ENCODE results near the gene MPRIP. TPM values are rescaled to one million over a fixed set of nuclear protein-coding genes. Genes with fewer than 3 reads are reported as not detected.

The MPRIP gene
- total RNA-seq, 4 donors from 2014 or later, result 130 to 244 (median 155) TPM

DNA sequence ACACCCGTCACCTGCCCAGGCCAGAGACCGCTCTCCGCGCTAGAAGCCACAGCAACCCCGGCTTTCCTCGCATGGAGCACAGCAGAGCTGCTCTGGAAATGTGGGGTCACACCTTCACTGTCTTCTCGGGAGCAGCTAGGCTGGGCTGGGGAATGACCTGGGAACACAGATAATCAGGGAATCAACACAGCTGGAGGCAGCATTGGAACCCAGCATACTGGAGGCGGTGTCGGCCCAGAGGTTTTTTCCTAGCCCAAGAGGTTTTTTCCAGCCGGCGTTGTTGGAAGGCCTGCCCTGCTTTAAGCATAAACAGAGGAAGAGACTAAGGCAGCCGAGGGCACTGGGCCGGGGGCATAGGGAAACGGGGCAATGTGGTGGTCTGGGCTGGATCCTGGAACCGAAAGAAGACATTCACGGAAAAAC lies 164.7 kb downstream of the MPRIP start:
- whole genome bisulfite sequencing, 2 donors, result 70 to 73% methylated on average over 15 to 16 of the region's 16 CpGs
- Histone ChIP-seq H3K9me3 (no peaks in the 10 kb centered on the region), H3K36me3 (peaks cover 0 to under 1% of the 10 kb centered on the region in 2 donors), H3K4me3 (replicated peaks in 1 of 3) (no peak overlapping the region), H3K27ac (peak overlapping the region; percentile 58 to 84 (median 59)), H3K4me1 (peaks cover 11 to 26% of the 10 kb centered on the region in 2 donors), H3K27me3 (no peaks in the 10 kb centered on the region)
- no peak for DNase-seq
- TF ChIP-seq, protein P1, sequence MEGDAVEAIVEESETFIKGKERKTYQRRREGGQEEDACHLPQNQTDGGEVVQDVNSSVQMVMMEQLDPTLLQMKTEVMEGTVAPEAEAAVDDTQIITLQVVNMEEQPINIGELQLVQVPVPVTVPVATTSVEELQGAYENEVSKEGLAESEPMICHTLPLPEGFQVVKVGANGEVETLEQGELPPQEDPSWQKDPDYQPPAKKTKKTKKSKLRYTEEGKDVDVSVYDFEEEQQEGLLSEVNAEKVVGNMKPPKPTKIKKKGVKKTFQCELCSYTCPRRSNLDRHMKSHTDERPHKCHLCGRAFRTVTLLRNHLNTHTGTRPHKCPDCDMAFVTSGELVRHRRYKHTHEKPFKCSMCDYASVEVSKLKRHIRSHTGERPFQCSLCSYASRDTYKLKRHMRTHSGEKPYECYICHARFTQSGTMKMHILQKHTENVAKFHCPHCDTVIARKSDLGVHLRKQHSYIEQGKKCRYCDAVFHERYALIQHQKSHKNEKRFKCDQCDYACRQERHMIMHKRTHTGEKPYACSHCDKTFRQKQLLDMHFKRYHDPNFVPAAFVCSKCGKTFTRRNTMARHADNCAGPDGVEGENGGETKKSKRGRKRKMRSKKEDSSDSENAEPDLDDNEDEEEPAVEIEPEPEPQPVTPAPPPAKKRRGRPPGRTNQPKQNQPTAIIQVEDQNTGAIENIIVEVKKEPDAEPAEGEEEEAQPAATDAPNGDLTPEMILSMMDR (IDR thresholded peaks at IDR 0.05), result no peak
- TF ChIP-seq POLR2A (IDR thresholded peaks at IDR 0.05), result no peak
- intact Hi-C loops (cut with DNase I), result no loop called here

DNA sequence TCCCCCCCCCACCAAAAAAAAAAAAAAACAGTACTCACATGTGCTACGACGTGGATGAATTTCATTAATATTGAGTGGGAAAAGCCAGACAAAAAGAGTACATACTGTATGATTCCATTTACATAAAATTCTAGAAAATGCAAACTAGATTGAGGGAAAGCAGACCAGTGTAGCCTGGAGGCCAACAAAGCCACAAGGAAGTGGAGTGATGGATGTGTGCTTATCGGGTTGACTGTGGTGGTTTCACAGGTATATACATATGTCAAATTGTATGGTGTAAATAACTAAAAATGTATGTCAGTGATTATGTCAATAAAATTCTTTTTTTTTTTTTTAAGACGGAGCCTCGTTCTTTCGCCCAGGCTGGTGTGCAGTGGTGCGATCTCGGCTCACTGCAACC lies 165.7 kb downstream of the MPRIP start:
- intact Hi-C loops (cut with DNase I), result no loop called here
- H3K4me1 ChIP-seq, result peaks cover 11 to 26% of the 10 kb centered on the region in 2 donors
- H3K9me3 ChIP-seq, result no peaks in the 10 kb centered on the region
- no peak overlapping the region for H3K4me3 ChIP-seq (replicated peaks in 1 of 3)
- no peak overlapping the region for H3K27ac ChIP-seq
- 85 to 89% methylated on average over 8 of the region's 8 CpGs for WGBS, 2 donors
- no peak for DNase-seq
- no peaks in the 10 kb centered on the region for H3K27me3 ChIP-seq
- peaks cover 5 to 9% of the 10 kb centered on the region in 2 donors for H3K36me3 ChIP-seq
- TF ChIP-seq, protein P1 (IDR thresholded peaks at IDR 0.05), result no peak
- no peak for TF ChIP-seq POLR2A (IDR thresholded peaks at IDR 0.05)

DNA sequence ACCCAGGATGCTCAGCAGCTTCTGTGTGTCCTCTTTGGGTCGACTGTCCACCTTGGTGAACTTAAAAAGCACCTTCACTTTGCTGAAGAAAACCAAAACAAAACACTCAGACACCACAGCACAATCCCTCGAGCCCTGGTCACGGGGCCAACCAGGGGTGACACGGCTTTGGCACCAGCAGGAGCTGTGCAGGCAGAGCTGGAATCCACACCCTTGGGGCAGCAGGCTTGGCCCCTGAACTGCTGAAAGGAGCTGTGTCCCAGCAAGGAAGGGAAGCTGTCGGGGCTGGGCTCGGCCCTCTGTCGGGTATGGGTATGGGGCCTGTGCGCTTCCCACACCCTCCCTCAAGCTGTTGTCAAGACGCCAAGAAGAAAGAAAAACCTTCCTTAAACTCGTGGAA lies 171.5 kb downstream of the MPRIP start:
- no peaks in the 10 kb centered on the region for H3K4me1 ChIP-seq
- no peak overlapping the region for H3K4me3 ChIP-seq (replicated peaks in 1 of 3)
- TF ChIP-seq, protein P1 (IDR thresholded peaks at IDR 0.05), result no peak
- no peak for TF ChIP-seq POLR2A (IDR thresholded peaks at IDR 0.05)
- no peak overlapping the region for H3K27ac ChIP-seq
- 78 to 88% methylated on average over 9 to 10 of the region's 10 CpGs for WGBS, 2 donors
- H3K27me3 ChIP-seq, result no peaks in the 10 kb centered on the region
- peaks cover 56 to 63% of the 10 kb centered on the region in 2 donors for H3K36me3 ChIP-seq
- intact Hi-C loops (cut with DNase I), result no loop called here
- H3K9me3 ChIP-seq, result no peaks in the 10 kb centered on the region
- DNase-seq, result no peak

DNA sequence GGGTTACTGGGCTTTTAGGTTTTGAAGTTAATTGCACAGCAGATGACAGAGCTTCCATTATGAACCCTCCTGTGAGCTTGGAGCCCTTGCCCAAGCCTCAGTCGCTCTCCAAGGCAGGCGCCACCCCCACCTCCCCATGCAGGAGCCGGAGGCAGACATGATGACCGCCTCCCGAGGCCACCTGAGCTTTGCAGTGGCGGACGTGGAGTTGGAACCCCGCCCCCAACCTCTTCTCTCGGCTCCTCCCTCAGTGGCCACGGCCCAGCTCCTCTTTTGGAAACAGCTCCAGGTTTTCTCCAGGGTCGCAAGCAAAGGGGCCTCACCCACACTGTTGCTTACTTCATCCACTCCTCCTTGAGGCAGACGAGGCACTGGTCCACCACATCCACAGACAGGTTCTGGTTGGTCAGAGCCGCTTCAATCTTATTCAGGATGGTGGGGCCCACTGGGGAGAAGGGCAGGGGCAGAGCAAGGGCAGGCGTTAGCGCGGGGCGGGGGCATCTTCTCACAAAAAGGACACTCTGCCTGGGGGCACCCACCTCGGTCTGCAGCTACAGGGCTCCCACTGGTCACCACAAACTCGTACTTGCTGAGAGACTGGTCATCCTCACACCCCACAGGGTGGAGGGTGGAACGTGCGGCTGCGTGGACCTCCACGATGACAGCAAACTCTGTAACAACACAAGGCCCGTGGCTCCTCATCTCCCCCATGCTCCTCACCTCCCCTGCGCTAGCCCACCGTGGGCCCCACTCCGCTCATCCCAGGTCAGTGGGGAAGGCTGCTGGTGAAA lies 172.6 kb downstream of the MPRIP start:
- Histone ChIP-seq H3K4me1 (no peaks in the 10 kb centered on the region), H3K36me3 (peaks cover 64 to 71% of the 10 kb centered on the region in 2 donors), H3K9me3 (no peaks in the 10 kb centered on the region), H3K27ac (no peak overlapping the region), H3K4me3 (replicated peaks in 1 of 3) (no peak overlapping the region), H3K27me3 (no peaks in the 10 kb centered on the region)
- WGBS, 2 donors, result 90 to 94% methylated on average over 27 of the region's 27 CpGs
- TF ChIP-seq POLR2A (IDR thresholded peaks at IDR 0.05), result no peak
- TF ChIP-seq, protein P1 (IDR thresholded peaks at IDR 0.05), result no peak
- no peak for DNase-seq
- intact Hi-C loops (cut with DNase I), result no loop called here

DNA sequence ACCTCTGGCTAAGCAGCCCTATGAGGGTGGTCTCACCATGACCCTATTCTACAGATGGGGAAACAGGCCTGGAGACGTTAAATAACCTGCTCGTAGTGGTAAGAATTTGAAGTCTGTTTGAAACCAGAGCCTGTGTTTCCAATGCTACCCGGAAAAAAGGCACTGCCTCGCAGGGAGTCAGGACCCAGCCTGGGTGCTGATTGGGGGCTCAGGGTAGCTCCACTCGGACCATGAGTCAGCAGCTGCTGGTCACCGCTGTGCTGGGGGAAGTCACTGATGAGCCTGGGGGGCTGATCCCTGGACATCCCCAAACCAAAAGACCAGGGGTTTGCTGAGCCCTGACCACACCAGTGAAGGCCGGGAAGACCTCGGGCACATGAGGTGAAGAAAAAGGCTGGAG lies 173.3 kb downstream of the MPRIP start:
- 88 to 95% methylated on average over 8 of the region's 8 CpGs for WGBS, 2 donors
- intact Hi-C loops (cut with DNase I), result no loop called here
- Histone ChIP-seq H3K4me3 (replicated peaks in 1 of 3) (no peak overlapping the region), H3K27ac (no peak overlapping the region), H3K4me1 (no peaks in the 10 kb centered on the region), H3K27me3 (no peaks in the 10 kb centered on the region), H3K36me3 (peaks cover 71 to 74% of the 10 kb centered on the region in 2 donors), H3K9me3 (no peaks in the 10 kb centered on the region)
- no peak for DNase-seq
- TF ChIP-seq POLR2A (IDR thresholded peaks at IDR 0.05), result no peak
- TF ChIP-seq, protein P1 (IDR thresholded peaks at IDR 0.05), result no peak
